ENCODE results near the gene DENND6B. TPM values are rescaled to one million over a fixed set of nuclear protein-coding genes. Genes with fewer than 3 reads are reported as not detected.

Gene DENND6B
- total RNA-seq, 1 donor from 2014 or later = 1.2 TPM

GRCh38 chr22:50269970-50270665, 56.7 kb downstream of the DENND6B start, which contains the start of gene MAPK11:
Gene MAPK11 (minus strand): TSS chr22:50270380. CDS start chr22:50270292, 88 bp downstream.
- H3K4me1 ChIP-seq = peaks cover 69% of the 10 kb centered on the region
- no peaks in the 10 kb centered on the region for H3K9me3 ChIP-seq (replicated peaks)
- peak; percentile 70 for DNase-seq
- H3K27ac ChIP-seq (replicated peaks) = peak within 1 kb of the TSS; percentile 87
- peaks cover 3% of the 10 kb centered on the region for H3K36me3 ChIP-seq
- intact Hi-C loops (cut with micrococcal nuclease) = loop anchor here (5.0 kb wide), 1 partner anchor 57 kb away; the partner anchor contains the start of gene DENND6B
- H3K27me3 ChIP-seq (ENCODE audit: low read depth) = peaks cover 11% of the 10 kb centered on the region
- H3K4me3 ChIP-seq = peak within 1 kb of the TSS; percentile 67
- TF ChIP-seq CTCF (IDR thresholded peaks at IDR 0.05; ENCODE audit: borderline replicate concordance) = no peak

GRCh38 chr22:50269573-50269969, 57.2 kb downstream of the DENND6B start:
- peak overlapping the region; percentile 87 for H3K27ac ChIP-seq (replicated peaks)
- intact Hi-C loops (cut with micrococcal nuclease) = no loop called here
- no peaks in the 10 kb centered on the region for H3K9me3 ChIP-seq (replicated peaks)
- no peak for TF ChIP-seq CTCF (IDR thresholded peaks at IDR 0.05; ENCODE audit: borderline replicate concordance)
- H3K36me3 ChIP-seq = no peaks in the 10 kb centered on the region
- DNase-seq = no peak
- H3K4me1 ChIP-seq = peaks cover 65% of the 10 kb centered on the region
- peak overlapping the region; percentile 67 for H3K4me3 ChIP-seq
- H3K27me3 ChIP-seq (ENCODE audit: low read depth) = peaks cover 11% of the 10 kb centered on the region

GRCh38 chr22:50268655-50269113, 58.1 kb downstream of the DENND6B start:
- Histone ChIP-seq H3K36me3 (no peaks in the 10 kb centered on the region), H3K4me1 (peaks cover 58% of the 10 kb centered on the region), H3K4me3 (peak overlapping the region; percentile 67), H3K27me3 (ENCODE audit: low read depth) (peaks cover 11% of the 10 kb centered on the region), H3K27ac (replicated peaks) (no peak overlapping the region), H3K9me3 (replicated peaks) (no peaks in the 10 kb centered on the region)
- no peak for TF ChIP-seq CTCF (IDR thresholded peaks at IDR 0.05; ENCODE audit: borderline replicate concordance)
- no peak for DNase-seq
- intact Hi-C loops (cut with micrococcal nuclease) = no loop called here

GRCh38 chr22:50267591-50268390, 59.0 kb downstream of the DENND6B start:
- Histone ChIP-seq H3K27ac (replicated peaks) (no peak overlapping the region), H3K9me3 (replicated peaks) (no peaks in the 10 kb centered on the region), H3K36me3 (no peaks in the 10 kb centered on the region), H3K27me3 (ENCODE audit: low read depth) (peaks cover 11% of the 10 kb centered on the region), H3K4me3 (peak overlapping the region; percentile 61), H3K4me1 (peaks cover 59% of the 10 kb centered on the region)
- intact Hi-C loops (cut with micrococcal nuclease) = no loop called here
- peak; percentile 35 for TF ChIP-seq CTCF (IDR thresholded peaks at IDR 0.05; ENCODE audit: borderline replicate concordance)
- peak; percentile 64 for DNase-seq

GRCh38 chr22:50266994-50267393, 59.8 kb downstream of the DENND6B start:
- intact Hi-C loops (cut with micrococcal nuclease) = no loop called here
- Histone ChIP-seq H3K27me3 (ENCODE audit: low read depth) (peaks cover 14% of the 10 kb centered on the region), H3K4me1 (peaks cover 63% of the 10 kb centered on the region), H3K9me3 (replicated peaks) (no peaks in the 10 kb centered on the region), H3K36me3 (no peaks in the 10 kb centered on the region), H3K27ac (replicated peaks) (no peak overlapping the region), H3K4me3 (peak overlapping the region; percentile 61)
- DNase-seq = no peak
- no peak for TF ChIP-seq CTCF (IDR thresholded peaks at IDR 0.05; ENCODE audit: borderline replicate concordance)

Data from left ventricle myocardium inferior (tissue), 1 donor.